Bone marrow (tissue), 2 donors: ENCODE data around the gene ZNF496.
"Not testable (repeated sequence)": the region's sequence is repeated elsewhere in the genome, so short reads cannot be mapped to it uniquely, and the experiment has no call there.

ENCODE experiments used
- DNase-seq, 2 donors: peaks; one replicate each; lab custom pipeline; 2025; lab: John Stamatoyannopoulos, UW

ZNF496 gene

GRCh38 chr1:247331525-247332214 lies at the start of gene ZNF496:
Gene ZNF496 (minus strand): TSS chr1:247331867. CDS start chr1:247329578, 2,289 bp downstream.
- peak; percentile 35 to 54 for DNase-seq

DNA sequence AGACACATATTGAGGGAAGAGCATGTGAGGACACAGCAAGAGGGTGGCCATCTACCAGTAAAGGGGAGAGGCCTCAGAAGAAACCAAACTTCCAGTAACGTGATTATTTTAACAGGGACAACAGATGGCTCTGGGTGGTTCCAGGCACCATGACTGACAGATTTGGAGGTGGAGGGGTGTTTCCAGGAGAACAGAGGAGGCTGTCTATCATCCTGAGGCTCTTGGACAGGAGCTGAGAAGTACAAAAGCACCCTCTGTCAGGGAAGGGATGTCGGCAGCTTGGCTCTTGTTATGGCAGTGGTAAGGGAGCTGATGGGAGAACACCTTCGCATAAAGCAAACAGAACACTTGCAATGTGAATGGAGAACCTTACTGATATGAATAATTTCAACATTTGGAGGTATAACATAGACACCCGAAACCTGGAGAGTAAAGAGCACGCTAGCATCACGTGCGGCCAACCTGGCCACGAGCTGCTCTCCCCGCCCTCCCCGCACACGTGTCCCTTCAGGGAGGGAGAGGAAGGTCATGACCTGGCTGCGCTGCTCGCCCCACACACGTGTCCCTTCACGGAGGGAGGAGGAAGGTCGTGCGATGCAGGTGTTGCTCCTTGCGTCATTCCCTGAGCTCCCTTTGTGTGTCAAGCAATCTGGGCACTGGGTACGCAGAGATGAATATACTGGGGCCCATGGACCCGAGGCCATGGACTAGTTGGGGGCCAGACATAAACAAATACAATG lies 46.8 kb upstream of the ZNF496 start:
- DNase-seq, result no peak

GRCh38 chr1:247377656-247378055 lies 46.0 kb upstream of the ZNF496 start:
- DNase-seq, result not testable (repeated sequence)

DNA sequence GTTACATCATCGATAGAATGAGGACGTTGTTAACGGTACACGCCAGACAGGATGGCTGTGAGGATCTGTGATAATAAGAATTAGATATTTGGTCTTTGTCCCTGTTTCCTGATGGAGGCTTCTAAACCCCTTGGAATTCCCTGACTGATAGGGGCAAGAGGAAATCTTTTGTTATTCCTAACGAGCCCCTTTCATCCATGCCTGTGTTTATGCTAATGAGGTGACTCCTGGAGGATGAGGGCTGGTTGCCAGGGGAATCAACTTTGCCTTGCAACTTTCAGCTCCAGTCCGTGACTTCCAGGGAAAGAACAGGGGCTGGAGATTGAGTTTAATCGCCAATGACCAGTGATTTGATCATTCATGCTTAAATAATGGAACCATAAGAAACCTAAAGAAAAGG lies 45.0 kb upstream of the ZNF496 start:
- no peak for DNase-seq

DNA sequence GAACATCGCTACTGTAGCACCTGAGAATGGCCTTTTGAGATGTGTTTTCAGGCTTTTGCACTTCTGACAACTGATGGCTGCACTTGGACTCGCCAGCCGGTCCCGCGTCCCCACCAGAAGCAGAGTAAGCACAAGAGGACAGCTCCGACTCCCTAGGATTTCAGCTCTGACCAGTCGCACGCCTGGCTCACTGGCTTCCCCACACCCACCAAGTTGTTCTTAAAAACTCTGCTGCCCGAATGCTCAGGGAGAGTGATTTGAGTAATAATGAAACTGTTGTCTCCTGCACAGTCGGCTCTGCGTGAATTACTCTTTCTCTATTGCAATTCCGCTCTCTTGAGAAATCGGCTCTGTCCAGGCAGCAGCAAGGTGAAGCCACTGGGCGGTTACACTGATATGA lies 44.1 kb upstream of the ZNF496 start:
- no peak for DNase-seq

- DNase-seq, result not testable (repeated sequence)
Observed at GRCh38 chr1:247374651-247375334, 43.1 kb upstream of the ZNF496 start.

- DNase-seq, result peak; percentile 12 to 54
Observed at GRCh38 chr1:247373721-247374141, 42.1 kb upstream of the ZNF496 start.

- DNase-seq, result no peak
Observed at GRCh38 chr1:247371801-247372259, 40.2 kb upstream of the ZNF496 start.

DNA sequence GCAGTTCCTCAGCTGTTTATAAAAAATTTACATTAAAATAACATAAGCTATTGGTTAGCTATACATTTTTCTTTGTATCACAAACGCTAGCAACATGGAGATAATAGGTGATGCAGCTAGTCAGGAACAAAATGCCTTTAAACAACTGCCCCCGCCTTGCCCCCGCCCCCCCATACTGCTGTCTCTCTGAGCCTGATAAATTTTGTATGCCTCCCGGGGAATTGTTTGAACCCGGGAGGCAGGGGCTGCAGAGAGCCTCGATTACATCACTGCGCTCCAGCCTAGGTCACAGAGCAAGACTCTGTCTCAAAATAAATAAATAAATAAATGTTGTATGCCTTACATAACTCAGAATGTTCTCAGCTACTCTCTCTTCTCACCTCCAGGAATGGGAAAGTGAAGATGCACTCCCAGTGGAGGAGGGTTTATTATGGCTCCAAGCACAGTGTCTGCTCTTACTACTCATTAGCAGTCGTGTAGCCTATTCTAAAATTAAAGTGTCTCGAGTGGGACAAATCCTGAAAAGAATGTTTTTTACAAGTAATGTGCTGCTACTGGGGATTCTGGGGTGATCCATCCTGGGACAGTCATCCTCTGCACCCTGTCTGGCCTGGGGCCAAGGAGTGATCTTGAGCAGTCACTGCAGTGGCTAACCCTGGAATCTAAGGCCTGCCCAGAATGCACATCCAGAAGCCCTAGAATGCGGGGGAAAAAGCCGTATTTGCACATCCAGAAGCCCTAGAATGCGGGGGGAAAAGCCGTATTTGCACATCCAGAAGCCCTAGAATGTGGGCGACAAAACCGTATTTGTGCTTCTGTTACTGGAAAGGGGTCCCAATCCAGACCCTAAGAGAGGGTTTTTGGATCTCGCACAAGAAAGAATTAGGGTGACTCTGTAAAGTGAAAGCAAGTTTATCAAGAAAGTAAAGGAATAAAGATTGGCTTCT lies 39.4 kb upstream of the ZNF496 start:
- no peak for DNase-seq

GRCh38 chr1:247368490-247369145 lies 37.0 kb upstream of the ZNF496 start:
- no peak for DNase-seq

DNA sequence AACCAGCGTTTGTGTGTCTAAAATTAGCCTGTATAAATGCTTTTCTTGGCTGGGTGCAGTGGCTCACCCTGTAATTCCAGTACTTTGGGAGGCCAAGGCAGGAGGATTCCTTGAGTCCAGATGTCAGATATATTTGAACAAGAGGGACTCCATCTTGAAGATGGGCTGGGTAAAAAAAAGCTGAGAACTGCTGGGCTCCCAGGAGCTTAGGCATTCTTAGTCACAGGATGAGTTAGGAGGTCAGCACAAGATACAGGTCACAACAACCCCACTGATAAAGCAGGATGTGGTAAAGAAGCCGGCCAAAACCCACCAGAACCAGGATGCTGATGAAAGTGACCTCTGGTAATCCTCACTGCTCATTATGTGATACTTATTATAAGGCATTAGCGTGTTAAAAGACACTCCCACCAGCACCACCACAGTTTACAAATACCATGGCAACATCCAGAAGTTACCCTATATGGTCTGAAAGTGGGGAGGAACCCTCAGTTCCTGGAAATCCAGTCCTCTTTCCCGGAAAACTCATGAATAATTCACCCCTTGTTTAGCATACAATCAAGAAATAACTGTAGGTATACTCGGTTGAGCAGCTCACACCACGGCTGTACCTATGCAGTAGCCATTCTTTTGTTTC lies 36.2 kb upstream of the ZNF496 start:
- DNase-seq, result no peak

DNA sequence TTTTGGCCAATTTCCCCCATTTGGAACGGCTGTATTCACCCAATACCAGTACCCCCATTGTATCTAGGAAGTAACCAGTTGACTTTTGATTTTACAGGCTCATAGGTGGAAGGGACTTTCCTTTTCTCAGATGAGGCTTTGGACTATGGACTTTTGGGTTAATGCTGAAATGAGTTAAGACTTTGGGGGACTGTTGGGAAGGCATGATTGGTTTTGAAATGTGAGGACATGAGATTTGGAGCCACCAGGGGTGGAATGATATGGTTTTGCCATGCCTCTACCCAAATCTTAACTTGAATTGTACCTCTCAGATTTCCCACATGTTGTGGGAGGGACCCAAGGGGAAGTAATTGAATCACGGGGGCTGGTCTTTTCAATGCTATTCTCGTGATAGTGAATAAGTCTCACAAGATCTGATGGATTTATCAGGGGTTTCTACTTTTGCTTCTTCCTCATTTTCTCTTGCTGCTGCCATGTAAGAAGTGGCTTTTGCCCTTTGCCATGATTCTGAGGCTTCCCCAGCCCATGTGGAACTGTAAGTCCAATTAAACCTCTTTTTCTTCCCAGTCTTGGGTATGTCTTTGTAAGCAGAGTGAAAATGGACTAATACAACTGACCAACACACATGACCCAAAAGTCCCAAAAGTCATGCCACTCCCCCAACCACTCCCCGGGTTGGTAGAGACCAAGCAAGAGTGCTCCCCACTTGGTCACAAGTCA lies 35.4 kb upstream of the ZNF496 start:
- DNase-seq, result no peak

GRCh38 chr1:247366345-247366744 lies 34.7 kb upstream of the ZNF496 start:
- not testable (repeated sequence) for DNase-seq

GRCh38 chr1:247365023-247365422 lies 33.4 kb upstream of the ZNF496 start:
- no peak for DNase-seq

GRCh38 chr1:247363000-247363399 lies 31.3 kb upstream of the ZNF496 start:
- not testable (repeated sequence) for DNase-seq

GRCh38 chr1:247362153-247362552 lies 30.5 kb upstream of the ZNF496 start:
- DNase-seq, result no peak

GRCh38 chr1:247360991-247361731 lies 29.5 kb upstream of the ZNF496 start:
- DNase-seq, result no peak

- DNase-seq, result no peak
Observed at GRCh38 chr1:247360116-247360898, 28.6 kb upstream of the ZNF496 start.
